NCI-H82 treated with DMSO at 0.1 percent for 48 hours (cell line): ENCODE results near the gene PTPRD.

Source experiments
- DNase-seq: peaks from one replicate; lab custom pipeline; 2025; ENCODE audit not compliant: unreplicated experiment; lab: John Stamatoyannopoulos, UW

Gene PTPRD

GRCh38 chr9:8857068-8857925, 1755.5 kb downstream of the PTPRD start:
- no peak for DNase-seq

GRCh38 chr9:8856396-8857067, 1756.3 kb downstream of the PTPRD start:
- DNase-seq = no peak

GRCh38 chr9:8855046-8855445, 1757.8 kb downstream of the PTPRD start:
- DNase-seq = no peak

GRCh38 chr9:8852301-8852864, 1760.4 kb downstream of the PTPRD start:
- DNase-seq = no peak

- peak; percentile 63 for DNase-seq
Observed at GRCh38 chr9:8850914-8851313, 1761.9 kb downstream of the PTPRD start.

GRCh38 chr9:8845808-8846207, 1767.0 kb downstream of the PTPRD start:
- no peak for DNase-seq

GRCh38 chr9:8845376-8845775, 1767.4 kb downstream of the PTPRD start:
- DNase-seq = no peak

- no peak for DNase-seq
Observed at GRCh38 chr9:8844549-8844948, 1768.3 kb downstream of the PTPRD start.

GRCh38 chr9:8842402-8843193, 1770.2 kb downstream of the PTPRD start:
- no peak for DNase-seq

- no peak for DNase-seq
Observed at GRCh38 chr9:8838136-8838535, 1774.7 kb downstream of the PTPRD start.

GRCh38 chr9:8835291-8835690, 1777.5 kb downstream of the PTPRD start:
- DNase-seq = no peak

GRCh38 chr9:8832955-8833354, 1779.8 kb downstream of the PTPRD start:
- DNase-seq = no peak

GRCh38 chr9:8832386-8832785, 1780.4 kb downstream of the PTPRD start:
- DNase-seq = no peak

- no peak for DNase-seq
Observed at GRCh38 chr9:8831568-8831967, 1781.2 kb downstream of the PTPRD start.

GRCh38 chr9:8826281-8826680, 1786.5 kb downstream of the PTPRD start:
- DNase-seq = no peak

GRCh38 chr9:8825585-8826147, 1787.1 kb downstream of the PTPRD start:
- DNase-seq = no peak

- DNase-seq = no peak
Observed at GRCh38 chr9:8823131-8823895, 1789.5 kb downstream of the PTPRD start.

- peak; percentile 21 for DNase-seq
Observed at GRCh38 chr9:8822667-8823025, 1790.2 kb downstream of the PTPRD start.

GRCh38 chr9:8821910-8822666, 1790.7 kb downstream of the PTPRD start:
- no peak for DNase-seq

- no peak for DNase-seq
Observed at GRCh38 chr9:8817335-8817734, 1795.5 kb downstream of the PTPRD start.
